Natural killer cell (primary cell): Measurements from ENCODE around the gene SNRPA. TPM values are rescaled to one million over a fixed set of nuclear protein-coding genes. Genes with fewer than 3 reads are reported as not detected.

Source experiments
- ATAC-seq, 3 donors: fragments of 150-1000 bp in 2 of 3; fragments of 200-7000 bp in 1 of 3; cut with Tn5 transposase; 1 replicate in 1 of 3; 2 replicates in 2 of 3; pipeline ENCODE4 v1.10.0; 2021; ENCODE audit warnings: mild to moderate bottlenecking in 2 of 3, moderate library complexity in 2 of 3
- DNase-seq, 2 donors: peaks; one replicate each; pipeline versions ENCODE4 v3.0.0 to v3.0.0-alpha.2; 2013 to 2021; ENCODE audit warnings: mixed read lengths in 1 of 2
- H3K27ac ChIP-seq: one replicate; pipeline ENCODE4 v1.5.1; 2013; ENCODE audit warnings: mild to moderate bottlenecking, low read length
- H3K27me3 ChIP-seq: one replicate; pipeline ENCODE4 v1.6.1; 2013; ENCODE audit warnings: low read length; ENCODE audit not compliant: control insufficient read depth, insufficient read depth
- H3K36me3 ChIP-seq: one replicate; pipeline ENCODE4 v1.6.1; 2013; ENCODE audit warnings: low read length; ENCODE audit not compliant: control insufficient read depth, insufficient read depth
- H3K4me1 ChIP-seq: one replicate; pipeline ENCODE4 v1.6.1; 2013; ENCODE audit warnings: low read length; ENCODE audit not compliant: control insufficient read depth, insufficient read depth
- H3K4me3 ChIP-seq: one replicate; pipeline ENCODE4 v1.5.1; 2013; ENCODE audit warnings: low read length
- H3K9me3 ChIP-seq: one replicate; pipeline ENCODE4 v1.6.1; 2013; ENCODE audit warnings: low read length; ENCODE audit not compliant: control insufficient read depth, insufficient read depth
- H3K27ac Mint-ChIP-seq, 2 donors: one replicate each; pipeline ENCODE4 v1.8.0; 2022; ENCODE audit warnings: mild to moderate bottlenecking in 2 of 2, mixed read lengths in 2 of 2, moderate library complexity in 1 of 2
- H3K27me3 Mint-ChIP-seq, 2 donors: one replicate each; pipeline ENCODE4 v1.8.0; 2022; ENCODE audit warnings: low read depth in 2 of 2, mixed read lengths in 2 of 2
- H3K36me3 Mint-ChIP-seq: one replicate; pipeline ENCODE4 v1.8.0; 2022; ENCODE audit warnings: mixed read lengths
- H3K4me1 Mint-ChIP-seq, 2 donors: one replicate each; pipeline ENCODE4 v1.8.0; 2022; ENCODE audit warnings: mixed read lengths in 2 of 2
- H3K4me3 Mint-ChIP-seq: one replicate; pipeline ENCODE4 v1.8.0; 2022; ENCODE audit warnings: mild to moderate bottlenecking, moderate library complexity, mixed read lengths
- H3K9me3 Mint-ChIP-seq, 2 donors: one replicate each; pipeline ENCODE4 v1.8.0; 2022; ENCODE audit warnings: mixed read lengths in 2 of 2
- WGBS: methylation state at CpG from one replicate; pipeline ENCODE4 v1.1.7; 2013; ENCODE audit warnings: missing lambda C conversion rate; ENCODE audit not compliant: insufficient coverage; 5-methylcytosine and 5-hydroxymethylcytosine counted together
- intact Hi-C: fragments of 100-400 bp; cut with micrococcal nuclease; formaldehyde crosslinking; loops from one replicate; pipeline ENCODE4 v1.14.2; 2022
- total RNA-seq, 4 donors: library from RNA; stranded (reverse); fragments of 120-200 nt in 1 of 4; gene quantifications; one replicate each; pipeline versions ENCODE4 v1.2.3 to v1.2.4, GENCODE V29; 2013 to 2022
- TF ChIP-seq, protein P1 (sequence below): fragments of 200-600 bp; IDR thresholded peaks from one replicate; pipeline ENCODE4 v1.8.0; 2022; ENCODE audit warnings: antibody characterized with exemption

The SNRPA gene
- total RNA-seq, 3 donors from 2014 or later (not counting 1 experiment from before 2014, with no cell fraction given) = 56.2 to 65.9 (median 60.9) TPM

DNA sequence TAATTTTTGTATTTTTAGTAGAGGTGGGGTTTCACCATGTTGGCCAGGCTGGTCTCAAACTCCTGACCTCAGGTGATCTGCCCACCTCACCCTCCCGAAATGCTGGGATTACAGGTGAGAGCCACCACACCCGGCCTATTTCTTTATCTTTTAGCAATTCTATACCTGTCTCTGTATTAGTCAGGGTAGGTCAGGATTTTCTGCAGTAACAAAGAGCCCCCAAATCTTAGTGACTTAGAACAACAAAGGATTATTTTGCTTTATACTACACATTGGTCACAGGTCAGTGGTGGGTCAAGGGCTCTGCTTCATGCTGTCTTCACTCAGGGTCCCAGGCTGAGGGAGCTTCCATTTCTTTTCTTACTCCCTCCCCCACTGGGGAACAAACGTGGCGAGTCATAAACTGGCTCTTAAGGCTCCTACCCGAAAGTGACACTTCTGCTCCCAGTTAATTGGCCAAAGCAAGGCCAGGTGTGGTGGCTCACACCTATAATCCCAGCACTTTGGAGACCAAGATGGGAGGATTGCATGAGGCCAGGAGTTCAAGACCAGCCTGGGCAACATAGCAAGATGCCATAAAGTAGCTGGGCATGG is 27.2 kb upstream of the SNRPA start:
- Mint-ChIP-seq H3K4me1 (peaks cover 29% of the 10 kb centered on the region in 2 donors), H3K4me3 (no peak overlapping the region), H3K36me3 (no peaks in the 10 kb centered on the region), H3K27ac (no peak overlapping the region), H3K9me3 (no peaks in the 10 kb centered on the region), H3K27me3 (no peaks in the 10 kb centered on the region)
- Histone ChIP-seq H3K27me3 (no peaks in the 10 kb centered on the region), H3K9me3 (no peaks in the 10 kb centered on the region), H3K27ac (no peak overlapping the region), H3K36me3 (peaks cover 24% of the 10 kb centered on the region), H3K4me3 (no peak overlapping the region), H3K4me1 (peaks cover 20% of the 10 kb centered on the region)
- TF ChIP-seq, protein P1, sequence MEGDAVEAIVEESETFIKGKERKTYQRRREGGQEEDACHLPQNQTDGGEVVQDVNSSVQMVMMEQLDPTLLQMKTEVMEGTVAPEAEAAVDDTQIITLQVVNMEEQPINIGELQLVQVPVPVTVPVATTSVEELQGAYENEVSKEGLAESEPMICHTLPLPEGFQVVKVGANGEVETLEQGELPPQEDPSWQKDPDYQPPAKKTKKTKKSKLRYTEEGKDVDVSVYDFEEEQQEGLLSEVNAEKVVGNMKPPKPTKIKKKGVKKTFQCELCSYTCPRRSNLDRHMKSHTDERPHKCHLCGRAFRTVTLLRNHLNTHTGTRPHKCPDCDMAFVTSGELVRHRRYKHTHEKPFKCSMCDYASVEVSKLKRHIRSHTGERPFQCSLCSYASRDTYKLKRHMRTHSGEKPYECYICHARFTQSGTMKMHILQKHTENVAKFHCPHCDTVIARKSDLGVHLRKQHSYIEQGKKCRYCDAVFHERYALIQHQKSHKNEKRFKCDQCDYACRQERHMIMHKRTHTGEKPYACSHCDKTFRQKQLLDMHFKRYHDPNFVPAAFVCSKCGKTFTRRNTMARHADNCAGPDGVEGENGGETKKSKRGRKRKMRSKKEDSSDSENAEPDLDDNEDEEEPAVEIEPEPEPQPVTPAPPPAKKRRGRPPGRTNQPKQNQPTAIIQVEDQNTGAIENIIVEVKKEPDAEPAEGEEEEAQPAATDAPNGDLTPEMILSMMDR = no peak
- 92% methylated on average over 5 of the region's 5 CpGs for WGBS
- ATAC-seq = no peak
- intact Hi-C loops = no loop called here
- DNase-seq = no peak

DNA sequence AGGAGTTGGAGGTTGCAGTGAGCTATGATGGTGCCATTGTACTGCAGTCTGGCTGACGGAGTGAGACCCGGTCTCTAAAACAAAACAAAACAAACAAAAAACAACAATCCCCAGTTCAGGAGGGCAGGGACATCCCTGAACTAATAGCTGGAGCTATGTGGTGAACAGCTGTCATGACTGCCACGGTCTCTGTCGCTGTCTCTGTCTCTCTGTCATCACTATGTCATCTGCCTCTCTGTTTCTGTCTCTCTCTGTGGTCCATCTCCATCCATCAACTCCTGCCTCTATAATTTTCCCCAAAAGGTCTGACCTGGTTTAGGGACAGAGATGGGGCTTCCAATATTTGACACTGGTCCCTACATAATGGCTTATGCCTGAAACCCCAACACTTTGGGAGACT is 26.7 kb upstream of the SNRPA start:
- Mint-ChIP-seq H3K36me3 (no peaks in the 10 kb centered on the region), H3K9me3 (no peaks in the 10 kb centered on the region), H3K27me3 (no peaks in the 10 kb centered on the region), H3K4me3 (no peak overlapping the region), H3K4me1 (peaks cover 24 to 25% of the 10 kb centered on the region in 2 donors), H3K27ac (no peak overlapping the region)
- WGBS = 97% methylated on average over 2 of the region's 4 CpGs
- Histone ChIP-seq H3K36me3 (peaks cover 24% of the 10 kb centered on the region), H3K4me3 (no peak overlapping the region), H3K9me3 (no peaks in the 10 kb centered on the region), H3K4me1 (peaks cover 15% of the 10 kb centered on the region), H3K27ac (no peak overlapping the region), H3K27me3 (no peaks in the 10 kb centered on the region)
- DNase-seq (no peak), ATAC-seq (no peak)
- TF ChIP-seq, protein P1 = no peak
- intact Hi-C loops = no loop called here

DNA sequence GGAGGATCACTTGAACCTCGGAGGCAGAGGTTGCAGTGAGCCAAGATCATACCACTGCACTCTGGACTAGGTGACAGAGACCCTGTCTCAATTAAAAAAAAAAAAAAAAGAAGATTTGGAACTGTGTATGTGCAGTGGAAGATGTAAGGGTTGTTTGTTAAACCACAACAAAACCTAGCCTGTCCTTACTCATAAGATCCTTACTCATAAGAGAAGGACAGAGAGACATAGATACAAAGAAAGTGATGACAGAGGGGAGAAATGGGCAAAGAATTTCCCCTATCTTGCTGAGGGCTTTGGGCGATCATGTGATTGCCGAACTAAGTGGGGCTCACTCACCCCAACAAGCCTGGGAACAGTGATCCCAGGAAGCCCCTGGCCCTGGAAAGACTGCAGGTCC is 26.1 kb upstream of the SNRPA start:
- ATAC-seq = no peak
- intact Hi-C loops = no loop called here
- H3K36me3 ChIP-seq = peaks cover 27% of the 10 kb centered on the region

More for the DNA sequence above, 26.1 kb upstream of the SNRPA start:
- peaks cover 11% of the 10 kb centered on the region for H3K4me1 ChIP-seq
- no peaks in the 10 kb centered on the region for H3K36me3 Mint-ChIP-seq
- H3K9me3 ChIP-seq = no peaks in the 10 kb centered on the region
- WGBS = 85% methylated on average over 3 of the region's 3 CpGs
- no peak overlapping the region for H3K4me3 Mint-ChIP-seq
- peaks cover 24 to 25% of the 10 kb centered on the region in 2 donors for H3K4me1 Mint-ChIP-seq
- no peaks in the 10 kb centered on the region for H3K27me3 Mint-ChIP-seq
- no peaks in the 10 kb centered on the region for H3K9me3 Mint-ChIP-seq
- DNase-seq = no peak
- H3K4me3 ChIP-seq = no peak overlapping the region
- TF ChIP-seq, protein P1 = no peak
- no peaks in the 10 kb centered on the region for H3K27me3 ChIP-seq
- H3K27ac Mint-ChIP-seq = no peak overlapping the region
- no peak overlapping the region for H3K27ac ChIP-seq
